Esophagus muscularis mucosa (tissue), 4 donors: ENCODE measurements around the gene METRNL. TPM values are rescaled to one million over a fixed set of nuclear protein-coding genes. Genes with fewer than 3 reads are reported as not detected.

Experiments used
- DNase-seq: peaks from one replicate; pipeline ENCODE4 v3.0.0-alpha.2; 2017; ENCODE audit errors: extremely low spot score
- H3K27ac ChIP-seq, 4 donors: fragments of 200-600 bp; sonication (generic); replicated peaks in 1 of 4; 1 replicate in 3 of 4; 2 replicates in 1 of 4; pipeline ENCODE4 v1.5.1; 2016 to 2019; ENCODE audit warnings: mild to moderate bottlenecking in 1 of 4
- H3K27me3 ChIP-seq, 4 donors: fragments of 200-600 bp; sonication (generic); one replicate each; pipeline versions ENCODE4 v1.5.1 to v1.6.0; 2016 to 2019
- H3K36me3 ChIP-seq, 4 donors: fragments of 200-600 bp; sonication (generic); one replicate each; pipeline ENCODE4 v1.5.1; 2016 to 2019
- H3K4me1 ChIP-seq, 4 donors: fragments of 200-600 bp; sonication (generic); one replicate each; pipeline ENCODE4 v1.5.1; 2016 to 2019
- H3K4me3 ChIP-seq, 4 donors: fragments of 200-600 bp; sonication (generic); 1 replicate in 2 of 4; 2 replicates in 2 of 4; pipeline ENCODE4 v1.5.1; 2016 to 2019; ENCODE audit warnings: mild to moderate bottlenecking in 4 of 4, moderate library complexity in 1 of 4
- H3K9me3 ChIP-seq, 4 donors: fragments of 200-600 bp; sonication (generic); 1 replicate in 3 of 4; 2 replicates in 1 of 4; pipeline ENCODE4 v1.5.1; 2016 to 2019
- CTCF ChIP-seq, 3 experiments: fragments of 200-600 bp in 2 of 3; fragments of 450-650 bp in 1 of 3; sonication (generic) in 2 of 3; IDR thresholded peaks; one replicate each; pipeline ENCODE4 v1.5.1; 2017 to 2019; ENCODE audit warnings: antibody characterized with exemption in 3 of 3, mild to moderate bottlenecking in 2 of 3, moderate library complexity in 1 of 3
- EP300 ChIP-seq: sonication (generic); formaldehyde crosslinking; IDR thresholded peaks from one replicate; pipeline ENCODE4 v1.6.1; 2017; ENCODE audit warnings: antibody characterized with exemption
- POLR2A ChIP-seq: fragments of 450-650 bp; IDR thresholded peaks from one replicate; pipeline ENCODE4 v1.6.1; 2017; ENCODE audit warnings: antibody characterized with exemption, moderate library complexity, mild to moderate bottlenecking, low read depth
- POLR2AphosphoS5 ChIP-seq, 2 donors: sonication (generic); formaldehyde crosslinking; IDR thresholded peaks; one replicate each; pipeline ENCODE4 v1.6.1; 2017; ENCODE audit warnings: antibody characterized with exemption in 2 of 2
- WGBS: methylation state at CpG from one replicate; pipeline ENCODE4 v1.1.5; 2018; 5-methylcytosine and 5-hydroxymethylcytosine counted together
- intact Hi-C: fragments of 100-400 bp; cut with DNase I; formaldehyde crosslinking; loops from one replicate; pipeline ENCODE4 v1.15.1; 2023
- total RNA-seq, 4 donors: library from RNA; depleted of rRNA; stranded (reverse); fragments of >200 nt; gene quantifications; one replicate each; pipeline versions ENCODE4 v1.1.0 to v1.2.1, GENCODE V29; 2016

Gene METRNL
- total RNA-seq, 4 donors from 2014 or later, result 36.5 to 124 (median 61.5) TPM

GRCh38 chr17:83069931-83070742 lies 9.3 kb upstream of the METRNL start:
- TF ChIP-seq POLR2A (no peak), POLR2AphosphoS5 (IDR thresholded peaks at IDR 0.05) (no peak), EP300 (no peak)
- Histone ChIP-seq H3K27ac (no peak overlapping the region), H3K36me3 (no peaks in the 10 kb centered on the region), H3K27me3 (peaks cover 0 to 13% (median 0%) of the 10 kb centered on the region in 4 donors), H3K4me1 (peaks cover 0 to 4% (median 0%) of the 10 kb centered on the region in 4 donors), H3K9me3 (no peaks in the 10 kb centered on the region), H3K4me3 (no peak overlapping the region)
- WGBS, result 78% methylated on average over 12 of the region's 35 CpGs
- no peak for DNase-seq
- intact Hi-C loops, result no loop called here

GRCh38 chr17:83070800-83071341 lies 8.5 kb upstream of the METRNL start:
- peaks cover 0 to 4% (median 0%) of the 10 kb centered on the region in 4 donors for H3K4me1 ChIP-seq
- peaks cover 0 to 13% (median 0%) of the 10 kb centered on the region in 4 donors for H3K27me3 ChIP-seq
- no peak overlapping the region for H3K4me3 ChIP-seq
- no peak for TF ChIP-seq EP300
- TF ChIP-seq CTCF (IDR thresholded peaks at IDR 0.05), result no peak
- no peak for TF ChIP-seq POLR2AphosphoS5 (IDR thresholded peaks at IDR 0.05)
- TF ChIP-seq POLR2A, result no peak
- no peak overlapping the region for H3K27ac ChIP-seq
- intact Hi-C loops, result no loop called here
- no peaks in the 10 kb centered on the region for H3K9me3 ChIP-seq
- DNase-seq, result no peak
- H3K36me3 ChIP-seq, result no peaks in the 10 kb centered on the region
- WGBS, result 92% methylated on average over 8 of the region's 16 CpGs

- WGBS, result 81% methylated on average over 12 of the region's 12 CpGs
- intact Hi-C loops, result no loop called here
- no peak overlapping the region for H3K27ac ChIP-seq
Observed at GRCh38 chr17:83071365-83071764, 8.0 kb upstream of the METRNL start.

DNA sequence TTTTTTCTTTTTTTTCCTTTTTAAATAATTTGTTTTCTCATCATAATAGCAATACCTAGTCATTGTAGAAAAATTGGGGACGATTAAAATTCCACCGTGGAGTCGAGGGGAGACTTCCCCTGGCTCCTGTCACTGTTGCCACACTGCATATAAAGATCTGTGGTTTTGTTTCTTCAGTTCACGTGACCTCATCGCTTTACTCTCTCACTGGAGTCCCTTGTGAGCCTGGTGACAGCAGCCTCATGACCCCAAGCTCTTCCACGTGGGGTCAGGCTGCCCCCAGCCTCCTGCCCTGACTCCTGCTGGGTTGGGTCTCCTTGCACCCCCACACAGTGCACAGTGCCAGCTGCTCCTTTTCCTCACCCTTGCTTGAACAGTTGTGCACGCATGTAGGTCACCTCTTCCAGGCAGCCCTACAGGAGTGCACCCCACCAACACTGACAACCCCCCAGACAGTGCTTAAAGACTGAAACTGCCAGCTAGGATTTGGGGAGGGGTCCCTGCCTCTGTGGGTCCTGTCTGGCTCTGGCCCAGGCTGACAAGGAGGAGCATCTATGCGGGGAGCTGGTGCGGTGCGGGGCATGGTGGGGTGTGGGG lies 7.3 kb upstream of the METRNL start:
- Histone ChIP-seq H3K4me3 (no peak overlapping the region), H3K27ac (no peak overlapping the region), H3K36me3 (no peaks in the 10 kb centered on the region), H3K9me3 (no peaks in the 10 kb centered on the region), H3K27me3 (peaks cover 0 to 13% (median 0%) of the 10 kb centered on the region in 4 donors), H3K4me1 (peaks cover 0 to 4% (median 0%) of the 10 kb centered on the region in 4 donors)
- DNase-seq, result no peak
- TF ChIP-seq CTCF (IDR thresholded peaks at IDR 0.05), result no peak
- TF ChIP-seq POLR2AphosphoS5 (IDR thresholded peaks at IDR 0.05), result no peak
- TF ChIP-seq EP300, result no peak
- TF ChIP-seq POLR2A, result no peak
- 67% methylated on average over 7 of the region's 10 CpGs for WGBS
- intact Hi-C loops, result no loop called here

More at GRCh38 chr17:83071365-83071764, 8.0 kb upstream of the METRNL start:
- H3K27me3 ChIP-seq, result peaks cover 0 to 13% (median 0%) of the 10 kb centered on the region in 4 donors
- H3K4me3 ChIP-seq, result no peak overlapping the region
- no peaks in the 10 kb centered on the region for H3K36me3 ChIP-seq
- TF ChIP-seq CTCF (IDR thresholded peaks at IDR 0.05), result no peak
- TF ChIP-seq POLR2A, result no peak
- no peak for TF ChIP-seq EP300
- TF ChIP-seq POLR2AphosphoS5 (IDR thresholded peaks at IDR 0.05), result no peak
- DNase-seq, result no peak
- peaks cover 0 to 4% (median 0%) of the 10 kb centered on the region in 4 donors for H3K4me1 ChIP-seq
- H3K9me3 ChIP-seq, result no peaks in the 10 kb centered on the region
